ENCODE measurements around the gene SPEF1. TPM values are rescaled to one million over a fixed set of nuclear protein-coding genes. Genes with fewer than 3 reads are reported as not detected.
A peak's percentile ranks its signal among the peaks of the same experiment; 100 is the strongest.

Gene SPEF1
- total RNA-seq, 4 donors from 2014 or later, result 1.1 to 1.8 TPM; not detected in 2

DNA sequence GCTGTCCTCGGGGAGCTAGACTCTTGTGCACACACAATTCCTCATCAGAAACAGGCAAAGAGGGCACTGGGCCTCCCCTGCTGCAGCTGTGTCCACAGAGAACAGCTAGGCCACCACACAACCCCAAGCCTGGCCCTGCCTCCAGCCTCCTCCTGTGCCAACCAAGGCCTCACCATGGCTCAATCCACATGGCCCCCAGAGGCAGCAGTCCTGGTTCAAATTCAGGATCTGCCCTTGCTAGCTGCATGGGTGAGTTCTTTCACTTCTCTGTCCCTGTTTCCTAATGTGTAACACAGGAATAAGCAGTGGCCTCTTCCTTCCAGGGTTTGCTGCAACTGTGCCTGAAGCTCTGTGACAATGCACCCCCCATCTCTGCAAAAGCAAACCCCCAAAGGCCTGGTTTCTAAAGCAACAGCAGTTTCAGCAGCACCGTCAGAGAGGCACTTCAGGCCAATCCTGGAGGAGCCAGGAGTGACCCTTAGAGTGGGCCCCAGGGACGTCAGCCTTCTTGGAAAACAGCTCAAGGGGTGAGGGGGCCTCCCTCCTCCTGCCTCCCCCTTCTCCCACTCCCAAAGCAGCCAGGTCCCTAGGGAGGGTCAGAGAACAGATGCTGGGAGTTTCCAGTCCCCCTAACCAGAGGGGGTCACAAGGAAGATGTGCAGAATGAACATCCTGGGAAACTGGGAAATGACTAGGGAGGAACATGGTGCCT, 15.9 kb downstream of the SPEF1 start:
- no peaks in the 10 kb centered on the region for H3K9me3 ChIP-seq
- H3K4me1 ChIP-seq, result peaks cover 0 to 53% (median 23%) of the 10 kb centered on the region in 4 donors
- no peaks in the 10 kb centered on the region for H3K36me3 ChIP-seq
- no peaks in the 10 kb centered on the region for H3K27me3 ChIP-seq
- 53 to 54% methylated on average over 2 to 3 of the region's 3 CpGs for WGBS, 2 donors
- DNase-seq (ENCODE audit: low spot score in 2 of 2), result no peak
- no peak overlapping the region for H3K4me3 ChIP-seq
- peak overlapping the region in 2 of 4 donors; percentile 14 to 91 for H3K27ac ChIP-seq
- no peak for TF ChIP-seq POLR2A (IDR thresholded peaks at IDR 0.05)
- TF ChIP-seq EP300 (IDR thresholded peaks at IDR 0.05), result no peak
- TF ChIP-seq, protein P1, sequence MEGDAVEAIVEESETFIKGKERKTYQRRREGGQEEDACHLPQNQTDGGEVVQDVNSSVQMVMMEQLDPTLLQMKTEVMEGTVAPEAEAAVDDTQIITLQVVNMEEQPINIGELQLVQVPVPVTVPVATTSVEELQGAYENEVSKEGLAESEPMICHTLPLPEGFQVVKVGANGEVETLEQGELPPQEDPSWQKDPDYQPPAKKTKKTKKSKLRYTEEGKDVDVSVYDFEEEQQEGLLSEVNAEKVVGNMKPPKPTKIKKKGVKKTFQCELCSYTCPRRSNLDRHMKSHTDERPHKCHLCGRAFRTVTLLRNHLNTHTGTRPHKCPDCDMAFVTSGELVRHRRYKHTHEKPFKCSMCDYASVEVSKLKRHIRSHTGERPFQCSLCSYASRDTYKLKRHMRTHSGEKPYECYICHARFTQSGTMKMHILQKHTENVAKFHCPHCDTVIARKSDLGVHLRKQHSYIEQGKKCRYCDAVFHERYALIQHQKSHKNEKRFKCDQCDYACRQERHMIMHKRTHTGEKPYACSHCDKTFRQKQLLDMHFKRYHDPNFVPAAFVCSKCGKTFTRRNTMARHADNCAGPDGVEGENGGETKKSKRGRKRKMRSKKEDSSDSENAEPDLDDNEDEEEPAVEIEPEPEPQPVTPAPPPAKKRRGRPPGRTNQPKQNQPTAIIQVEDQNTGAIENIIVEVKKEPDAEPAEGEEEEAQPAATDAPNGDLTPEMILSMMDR (IDR thresholded peaks at IDR 0.05), result no peak

DNA sequence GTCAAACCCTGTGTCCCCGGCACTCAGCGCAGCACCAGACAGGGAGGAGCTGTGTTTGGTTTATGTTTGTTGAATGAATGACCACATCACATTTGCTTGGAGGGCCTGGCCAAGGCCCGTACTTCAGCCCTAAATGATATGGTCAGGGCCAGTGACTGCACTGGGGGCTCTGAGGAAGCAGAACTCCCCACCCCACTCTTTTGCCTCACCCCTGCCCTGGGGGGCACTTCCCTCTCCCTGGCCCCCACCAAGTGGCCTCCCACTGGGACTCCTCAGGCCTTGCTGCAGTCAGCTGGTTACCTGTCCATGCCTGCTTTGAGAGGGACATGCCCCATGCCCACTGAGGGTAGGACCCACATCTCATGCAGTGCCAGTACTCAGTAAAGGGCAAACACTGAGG, 16.6 kb downstream of the SPEF1 start:
- Histone ChIP-seq H3K4me3 (no peak overlapping the region), H3K27ac (peak overlapping the region in 2 of 4 donors; percentile 14 to 91)
- 81 to 86% methylated on average over 3 of the region's 3 CpGs for WGBS, 2 donors

DNA sequence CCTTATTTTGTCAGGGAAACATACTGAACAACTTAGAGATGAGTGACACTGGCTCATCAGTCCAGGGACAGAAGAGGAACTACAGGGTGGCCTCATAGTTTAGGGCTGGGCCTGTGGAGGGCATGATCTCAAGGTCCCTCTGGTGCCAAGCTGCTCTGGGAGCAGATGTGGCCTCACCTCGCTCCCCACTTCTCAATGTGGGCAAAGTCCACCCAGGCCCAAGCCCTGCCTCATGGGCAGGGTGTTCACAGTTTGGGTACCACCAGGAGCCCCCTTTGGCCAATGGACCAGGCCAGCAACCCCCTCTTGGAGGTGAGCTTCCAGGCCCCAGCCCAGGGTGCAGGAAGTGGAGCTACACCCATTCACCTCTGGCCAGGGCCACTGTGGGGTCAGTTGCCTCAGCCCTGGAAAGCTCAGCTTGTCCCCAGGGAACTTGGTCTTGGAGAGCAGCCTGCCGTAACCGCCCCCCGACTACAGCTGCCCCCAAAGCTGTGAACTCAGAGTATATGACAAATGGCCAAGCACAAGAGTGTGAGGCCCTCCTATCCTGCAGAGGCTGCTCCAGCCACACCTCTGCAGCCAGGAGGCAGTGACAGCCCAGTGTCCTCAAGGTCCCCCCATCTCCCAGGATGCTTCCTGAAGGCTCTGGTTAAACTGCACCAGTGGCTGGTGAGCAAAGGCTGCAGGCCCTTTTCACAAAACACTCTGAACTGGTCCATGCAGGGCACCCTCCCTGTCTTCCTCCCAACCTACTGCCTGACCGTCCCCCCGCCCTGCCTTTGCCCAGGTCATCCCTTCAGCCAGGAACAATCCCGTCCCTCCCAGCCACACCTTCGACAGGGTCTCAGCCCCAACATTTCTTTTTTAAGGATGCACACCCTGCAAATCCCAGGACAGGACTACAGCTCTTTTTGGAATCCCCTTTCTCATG, 17.3 kb downstream of the SPEF1 start:
- no peak overlapping the region for H3K4me3 ChIP-seq
- H3K36me3 ChIP-seq, result no peaks in the 10 kb centered on the region
- no peak for DNase-seq (ENCODE audit: low spot score in 2 of 2)
- TF ChIP-seq, protein P1 (IDR thresholded peaks at IDR 0.05), result no peak
- TF ChIP-seq EP300 (IDR thresholded peaks at IDR 0.05) (no peak), POLR2A (IDR thresholded peaks at IDR 0.05) (no peak)
- no peaks in the 10 kb centered on the region for H3K9me3 ChIP-seq
- WGBS, 2 donors, result 87 to 91% methylated on average over 8 of the region's 8 CpGs
- H3K27me3 ChIP-seq, result no peaks in the 10 kb centered on the region
- H3K4me1 ChIP-seq, result peaks cover 0 to 59% (median 26%) of the 10 kb centered on the region in 4 donors
- H3K27ac ChIP-seq, result no peak overlapping the region

More for the DNA sequence above, 16.6 kb downstream of the SPEF1 start:
- H3K4me1 ChIP-seq, result peaks cover 0 to 58% (median 24%) of the 10 kb centered on the region in 4 donors
- DNase-seq (ENCODE audit: low spot score in 2 of 2), result no peak
- H3K36me3 ChIP-seq, result no peaks in the 10 kb centered on the region
- H3K9me3 ChIP-seq, result no peaks in the 10 kb centered on the region
- H3K27me3 ChIP-seq, result no peaks in the 10 kb centered on the region
- TF ChIP-seq EP300 (IDR thresholded peaks at IDR 0.05), result no peak
- TF ChIP-seq POLR2A (IDR thresholded peaks at IDR 0.05), result no peak
- TF ChIP-seq, protein P1 (IDR thresholded peaks at IDR 0.05), result no peak

DNA sequence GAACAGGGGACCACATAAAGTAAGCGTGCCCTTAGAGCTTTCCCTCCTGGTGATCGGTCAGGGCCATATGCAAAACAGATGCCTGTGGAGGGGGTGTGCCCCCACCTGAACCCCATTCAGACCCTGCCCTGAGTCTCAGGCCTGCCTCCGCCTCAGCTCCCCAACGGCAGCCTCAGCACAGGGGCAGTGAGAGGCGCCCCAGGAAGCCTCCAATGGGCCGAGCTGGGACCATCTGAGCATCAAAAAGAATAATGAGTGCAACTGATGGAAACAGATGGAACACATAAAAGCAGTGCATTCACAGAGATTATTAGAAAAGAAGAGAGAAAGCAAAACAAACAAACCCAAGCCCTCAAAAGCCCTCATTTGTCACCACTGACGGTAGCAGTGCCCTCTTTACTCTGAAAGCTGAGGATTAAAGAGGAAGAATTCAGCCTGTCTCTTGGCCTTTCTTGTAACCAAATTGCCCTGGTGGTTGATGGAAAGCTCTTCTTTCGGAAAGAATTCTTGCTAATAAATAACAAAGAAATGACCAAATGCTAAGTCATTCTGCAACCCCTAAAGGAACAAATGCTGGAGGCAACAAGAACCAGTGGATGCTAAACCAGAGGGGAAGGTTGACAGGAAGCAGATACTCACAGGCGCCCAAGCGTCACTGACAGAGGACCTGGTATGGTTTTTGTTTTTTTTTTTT, 20.4 kb downstream of the SPEF1 start:
- no peak overlapping the region for H3K4me3 ChIP-seq
- H3K27me3 ChIP-seq, result no peaks in the 10 kb centered on the region
- H3K36me3 ChIP-seq, result peaks cover 0 to 15% (median 0%) of the 10 kb centered on the region in 3 donors
- no peak for DNase-seq (ENCODE audit: low spot score in 2 of 2)
- TF ChIP-seq EP300 (IDR thresholded peaks at IDR 0.05) (no peak), POLR2A (IDR thresholded peaks at IDR 0.05) (no peak)
- TF ChIP-seq, protein P1 (IDR thresholded peaks at IDR 0.05), result no peak
- peak overlapping the region in 1 of 4 donors; percentile 84 for H3K27ac ChIP-seq
- H3K9me3 ChIP-seq, result no peaks in the 10 kb centered on the region
- H3K4me1 ChIP-seq, result peaks cover 0 to 63% (median 23%) of the 10 kb centered on the region in 4 donors
- 62 to 64% methylated on average over 10 of the region's 10 CpGs for WGBS, 2 donors

Data from tibial nerve (tissue), 4 donors.